EL (cell line): ENCODE data around the gene UBD.

Experiments used
- DNase-seq: peaks from one replicate; pipeline ENCODE4 v3.0.0-alpha.2; 2016

The UBD gene

DNA sequence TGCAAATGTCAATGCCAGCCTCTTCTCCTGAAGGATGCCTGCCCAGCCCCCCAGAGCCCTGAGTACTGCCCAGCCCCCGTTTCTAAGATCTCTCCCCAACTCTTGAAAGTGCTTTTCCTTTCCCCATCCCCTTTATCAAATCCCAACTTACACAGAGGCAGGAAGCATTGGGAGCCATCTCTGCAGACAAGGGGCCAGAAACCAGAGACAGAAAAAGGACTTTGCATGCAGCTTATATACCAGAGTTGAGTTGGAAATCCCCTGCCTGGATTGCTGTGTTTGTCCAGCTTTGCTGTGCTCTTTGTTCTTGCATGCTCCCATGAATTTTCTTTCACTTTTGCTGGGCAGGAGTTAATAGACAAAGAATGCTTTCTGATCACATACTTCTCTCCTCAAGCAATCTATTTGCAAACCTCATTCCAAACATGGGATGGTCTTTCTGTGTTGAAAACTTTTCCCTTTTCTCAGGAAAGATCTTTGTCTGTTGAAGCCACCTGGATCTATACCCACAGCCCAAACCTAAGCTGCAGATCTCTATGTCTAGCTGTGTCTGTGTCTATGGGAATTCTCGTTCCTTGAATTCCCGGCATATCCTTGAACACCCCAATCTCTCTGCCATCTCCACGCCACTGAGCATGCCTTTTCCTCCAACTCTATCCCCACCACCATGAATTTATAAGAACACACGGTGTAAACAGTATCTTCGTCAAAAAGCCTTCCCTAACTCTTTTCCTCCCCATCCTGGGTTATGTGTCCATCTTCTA lies at the start of gene UBD:
TSS of gene UBD (minus strand) at position 209 of the 764 bp plus-strand sequence. CDS start at position 178, 31 bp downstream.
- no peak for DNase-seq

DNA sequence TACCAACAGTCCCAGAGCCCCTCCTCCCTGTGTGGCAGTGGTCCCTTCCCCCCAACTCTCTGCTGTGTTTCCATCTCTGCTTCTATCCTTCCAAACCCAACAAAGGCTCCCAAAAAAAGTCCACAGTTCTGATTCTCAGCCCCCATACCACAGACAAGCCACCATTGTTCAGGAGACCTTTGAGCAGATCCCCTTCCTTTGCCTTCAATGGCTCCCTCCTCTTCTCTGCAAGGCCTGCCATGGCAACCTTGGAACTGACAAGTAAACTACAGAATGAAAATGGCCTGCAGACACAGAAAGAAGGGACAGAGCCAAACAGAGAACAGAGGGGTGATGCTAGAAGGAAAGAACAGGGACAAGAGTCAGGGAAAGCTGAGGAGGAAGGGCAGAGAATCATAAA lies 48.6 kb upstream of the UBD start:
- no peak for DNase-seq

- no peak for DNase-seq
These were observed 44.4 kb upstream of the UBD start for GRCh38 chr6:29603930-29604329.

- DNase-seq = no peak
These were observed 43.9 kb upstream of the UBD start for GRCh38 chr6:29603456-29603855.

- DNase-seq = peak; percentile 15
These were observed 43.2 kb upstream of the UBD start for GRCh38 chr6:29602564-29603361.

DNA sequence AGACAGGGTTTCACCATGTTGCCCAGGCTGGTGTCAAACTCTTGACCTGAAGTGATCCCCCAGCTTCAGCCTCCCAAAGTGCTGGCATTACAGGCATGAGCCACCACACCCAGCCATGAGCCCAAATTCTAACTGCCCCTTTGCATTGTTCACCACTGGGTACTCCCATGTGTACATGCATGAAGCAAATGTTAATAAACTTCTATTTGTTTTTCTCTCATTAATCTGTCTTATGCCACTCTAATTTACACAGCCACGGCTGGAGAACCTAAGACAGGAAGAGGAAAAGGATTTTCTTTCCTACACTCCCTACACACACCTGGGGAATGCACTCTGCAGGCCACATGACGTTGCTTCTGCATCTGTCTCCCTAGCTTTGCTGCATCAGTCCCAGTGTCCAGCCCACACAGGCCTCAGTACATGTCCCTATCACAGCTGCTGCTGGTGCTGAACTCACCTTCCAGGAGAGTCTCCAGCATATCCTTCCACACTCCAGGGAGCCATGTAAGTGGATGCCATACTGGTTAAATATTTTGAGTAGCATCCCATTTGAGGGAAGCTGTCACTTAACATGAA lies 38.7 kb upstream of the UBD start:
- no peak for DNase-seq

GRCh38 chr6:29597184-29597583 lies 37.7 kb upstream of the UBD start:
- DNase-seq = no peak

GRCh38 chr6:29596381-29596900 lies 36.9 kb upstream of the UBD start:
- no peak for DNase-seq

- DNase-seq = no peak
These were observed 33.8 kb upstream of the UBD start for GRCh38 chr6:29593199-29593855.

DNA sequence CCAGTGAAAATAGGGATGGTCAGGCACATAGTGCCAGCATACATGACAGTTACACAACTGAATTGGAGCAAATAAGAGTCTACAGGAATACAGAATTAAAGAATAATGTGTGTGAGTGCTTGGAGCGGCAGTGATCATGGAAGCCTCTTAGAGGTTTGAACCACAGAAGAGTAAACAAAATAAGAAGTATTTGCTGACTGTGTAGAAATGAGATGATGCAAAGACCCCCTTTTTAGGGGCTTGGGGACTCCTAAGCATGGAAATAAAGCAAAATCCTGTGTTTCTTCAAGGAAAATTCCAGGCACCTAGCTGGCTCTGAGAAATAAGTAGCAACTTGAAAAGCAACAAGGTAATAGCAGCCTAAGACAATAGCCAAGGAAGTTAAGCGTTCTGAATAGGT lies 32.1 kb upstream of the UBD start:
- no peak for DNase-seq

DNA sequence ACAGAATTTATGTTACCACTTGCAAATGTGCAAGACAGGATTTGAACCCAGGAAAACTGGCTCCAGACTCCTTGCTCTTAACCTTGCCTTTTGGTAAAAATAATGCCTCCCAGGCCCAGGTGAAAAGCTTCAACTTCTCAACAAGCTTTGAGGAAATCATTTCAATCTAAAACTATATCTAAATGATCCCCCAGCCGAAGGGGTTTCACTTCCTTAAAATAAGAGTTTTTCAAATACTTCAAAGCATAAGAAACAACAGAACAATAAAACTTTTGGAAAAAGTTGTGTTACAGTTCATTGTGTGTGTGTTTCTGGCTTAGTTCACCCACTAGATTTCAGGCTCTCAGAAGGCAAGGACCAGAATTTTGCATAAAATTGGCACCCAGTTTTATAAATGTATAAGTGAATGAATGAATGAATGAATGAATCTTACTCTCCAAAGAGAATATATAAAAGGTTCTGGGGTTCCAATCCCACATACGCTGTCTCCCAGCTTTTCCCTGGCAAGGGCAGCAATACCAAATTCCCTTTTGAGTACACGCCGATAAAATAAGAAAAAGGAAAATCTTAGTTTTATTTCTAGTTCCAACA lies 30.8 kb upstream of the UBD start:
- DNase-seq = no peak

- DNase-seq = peak; percentile 54
These were observed 30.0 kb upstream of the UBD start for GRCh38 chr6:29589423-29590048.

DNA sequence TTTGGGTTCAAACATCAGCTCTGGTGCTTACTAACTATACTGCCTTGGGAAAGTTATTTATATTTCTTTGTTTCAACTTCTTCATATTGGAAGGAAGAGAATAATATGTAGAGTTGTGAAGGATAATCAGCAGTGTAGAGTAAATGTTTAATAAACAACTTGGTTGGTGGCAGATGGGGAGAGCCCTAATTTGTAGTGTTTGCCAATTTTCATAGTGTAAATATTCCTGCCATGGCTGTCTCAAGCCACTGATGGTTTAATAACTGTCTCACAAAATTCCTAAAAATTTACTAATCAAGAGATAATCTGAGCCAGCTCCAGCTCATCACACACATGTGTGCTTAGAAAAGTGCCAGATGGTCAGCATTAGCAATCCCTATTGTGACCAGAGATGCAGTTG lies 25.3 kb upstream of the UBD start, which contains the start of gene OR2H2:
TSS of gene OR2H2 (plus strand) at position 301 of the 400 bp plus-strand sequence. CDS start 2,824 bp downstream, outside the sequence.
- DNase-seq = no peak

DNA sequence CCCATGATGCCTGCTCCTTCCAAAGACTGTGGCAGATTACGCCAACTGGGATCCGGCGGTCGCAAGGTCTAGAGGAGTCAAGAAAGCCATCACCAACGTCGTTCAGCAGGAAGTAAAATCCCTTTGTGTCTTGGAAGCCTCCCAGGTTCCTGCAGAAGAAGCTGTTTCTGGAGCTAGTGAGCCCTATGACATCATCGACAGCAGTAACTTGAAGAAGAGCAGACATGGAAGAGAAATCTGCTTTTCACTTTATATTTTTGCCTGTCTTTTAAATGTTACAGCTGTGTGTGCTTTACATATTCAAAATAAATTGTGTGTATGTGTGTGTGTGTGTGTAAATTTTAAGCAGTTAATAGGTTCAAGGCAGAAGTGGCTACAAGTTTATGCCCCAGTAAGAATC lies 18.0 kb upstream of the UBD start:
- no peak for DNase-seq

- DNase-seq = no peak
These were observed 16.5 kb upstream of the UBD start for GRCh38 chr6:29576056-29576455.

DNA sequence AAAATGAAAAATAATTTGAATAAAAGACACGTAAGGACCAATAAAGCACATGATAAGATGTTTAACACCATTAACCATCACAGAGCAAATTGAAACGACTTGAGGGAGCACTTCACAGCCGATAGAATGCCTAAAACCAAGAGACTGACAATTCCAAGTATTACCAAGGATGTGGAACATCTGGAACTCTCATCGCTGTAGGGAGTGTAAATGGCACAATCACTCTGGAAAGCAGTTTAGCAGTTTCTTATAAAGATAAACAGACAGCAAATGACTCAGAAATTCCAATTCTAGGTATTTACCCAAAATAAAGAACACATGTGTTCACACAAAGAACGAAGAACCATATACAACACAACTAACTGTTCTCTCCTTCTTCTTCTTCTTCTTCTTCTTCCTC lies 8.5 kb upstream of the UBD start:
- DNase-seq = no peak

GRCh38 chr6:29567541-29567940 lies 8.0 kb upstream of the UBD start:
- no peak for DNase-seq

DNA sequence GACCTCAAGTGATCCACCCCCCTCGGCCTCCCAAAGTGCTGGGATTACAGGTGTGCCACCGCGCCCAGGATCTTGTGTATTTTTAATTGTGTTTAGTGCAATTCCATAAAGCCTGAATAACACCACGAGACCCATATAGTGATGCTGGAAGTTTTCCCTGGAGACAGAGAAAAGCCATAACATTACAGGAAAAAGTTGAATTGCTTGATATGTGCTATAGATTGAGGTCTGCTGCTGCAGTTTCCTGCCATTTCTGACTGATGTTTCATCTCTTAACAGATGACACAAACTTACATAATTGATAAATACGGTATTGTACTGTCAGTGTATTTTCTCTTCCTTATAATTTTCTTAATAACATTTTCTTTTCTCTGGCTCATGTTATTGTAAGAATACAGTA lies 7.3 kb upstream of the UBD start:
- DNase-seq = no peak

- no peak for DNase-seq
These were observed 5.3 kb upstream of the UBD start for GRCh38 chr6:29564875-29565274.

DNA sequence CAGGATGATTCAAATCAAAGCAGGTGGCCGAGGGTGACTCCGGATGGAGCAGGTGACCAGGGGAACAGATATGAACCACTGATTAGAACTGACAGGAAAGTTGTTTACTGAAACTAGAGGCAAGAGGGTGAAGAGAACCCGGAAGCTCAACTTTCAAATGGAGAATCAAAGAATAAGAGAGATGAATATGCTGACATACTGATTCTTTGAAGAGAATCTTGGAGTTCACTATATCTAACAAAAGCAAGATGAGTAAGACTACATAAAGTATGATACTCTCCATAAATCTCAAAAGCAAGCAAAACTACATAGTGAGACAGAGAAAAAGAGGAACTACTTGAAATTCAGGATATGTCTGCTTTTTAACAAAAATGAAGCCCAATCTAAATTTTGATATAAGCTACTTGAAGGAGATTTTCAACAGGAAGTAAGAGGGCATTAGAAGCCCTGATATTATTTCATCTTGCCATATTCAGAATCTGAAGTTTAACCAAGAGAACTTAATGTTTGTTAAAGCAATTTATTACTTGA lies 4.0 kb upstream of the UBD start:
- no peak for DNase-seq

DNA sequence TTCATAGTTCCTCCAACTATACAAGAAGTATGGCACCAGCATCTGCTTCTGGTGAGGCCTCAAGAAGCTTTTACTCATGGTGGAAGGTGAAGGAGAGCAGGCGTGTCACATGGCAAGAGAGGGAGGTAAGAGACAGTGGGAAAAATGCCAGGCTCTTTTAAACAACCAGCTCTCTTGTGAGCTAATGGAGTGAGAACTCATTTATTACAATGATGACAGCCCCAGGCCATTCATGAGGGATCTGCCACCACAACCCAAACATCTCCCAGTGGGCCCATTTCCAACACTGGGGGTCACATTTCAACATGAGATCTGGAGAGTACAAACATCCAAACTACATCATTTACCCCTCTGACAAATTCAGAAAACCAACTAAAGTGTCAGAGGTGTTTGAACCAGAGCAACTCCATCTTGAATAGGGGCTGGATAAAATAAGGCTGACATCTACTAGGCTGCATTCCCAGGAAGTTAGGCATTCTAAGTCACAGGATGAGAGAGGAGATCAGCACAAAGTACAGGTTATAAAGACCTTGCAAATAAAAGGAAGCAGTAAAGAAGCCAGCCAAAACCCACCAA lies 2.2 kb upstream of the UBD start:
- DNase-seq = no peak

DNA sequence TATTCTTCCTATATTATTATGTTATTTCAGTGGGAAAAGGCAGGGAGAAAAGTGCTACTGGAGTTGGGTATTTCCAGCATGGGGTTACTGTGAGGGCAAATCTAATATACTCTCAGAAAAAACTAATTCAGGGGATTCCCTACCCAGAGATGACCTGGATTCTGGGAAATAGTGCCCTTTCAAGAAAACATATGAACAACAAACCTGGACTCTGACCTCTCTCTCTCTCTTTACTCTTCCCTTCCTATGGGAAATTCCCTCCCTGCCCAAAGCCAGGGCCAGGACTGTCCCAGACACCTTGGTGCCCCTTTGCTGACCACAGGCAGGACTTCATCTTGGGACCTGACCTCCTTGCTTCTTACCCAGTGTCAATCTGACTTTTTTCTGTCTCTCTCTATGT lies 1.6 kb upstream of the UBD start:
- no peak for DNase-seq
